Astrocyte of the spinal cord (primary cell): Measurements from ENCODE around the gene GLIS1.

ENCODE experiments used
- DNase-seq: peaks from one replicate; pipeline ENCODE4 v3.0.0; 2011; ENCODE audit warnings: low read depth, low spot score
- H3K4me3 ChIP-seq: 2 replicates; pipeline ENCODE4 v1.5.1; 2011; ENCODE audit warnings: low read depth, mild to moderate bottlenecking, low read length, moderate library complexity
- CTCF ChIP-seq: IDR thresholded peaks from 2 replicates; pipeline ENCODE4 v1.5.1; 2012; ENCODE audit warnings: low read depth, mild to moderate bottlenecking, low read length, inconsistent platforms
- in situ Hi-C: cut with HindIII; loops from 2 replicates; pipeline ENCODE4 v1.10.0; 2017; ENCODE audit warnings: low sequenced_read_pairs

The GLIS1 gene

GRCh38 chr1:53562291-53562980, 176.5 kb downstream of the GLIS1 start:
- in situ Hi-C loops, result no loop called here
- TF ChIP-seq CTCF, result no peak
- H3K4me3 ChIP-seq, result no peak overlapping the region
- DNase-seq, result no peak

GRCh38 chr1:53561503-53562105, 177.4 kb downstream of the GLIS1 start:
- in situ Hi-C loops, result no loop called here
- DNase-seq, result no peak
- TF ChIP-seq CTCF, result no peak
- no peak overlapping the region for H3K4me3 ChIP-seq

- TF ChIP-seq CTCF, result no peak
- DNase-seq, result no peak
- in situ Hi-C loops, result no loop called here
- H3K4me3 ChIP-seq, result no peak overlapping the region
Measured at GRCh38 chr1:53560581-53561502, 178.1 kb downstream of the GLIS1 start.

- in situ Hi-C loops, result no loop called here
- no peak overlapping the region for H3K4me3 ChIP-seq
- no peak for TF ChIP-seq CTCF
- no peak for DNase-seq
Measured at GRCh38 chr1:53559854-53560580, 178.9 kb downstream of the GLIS1 start.

- no peak for TF ChIP-seq CTCF
- no peak overlapping the region for H3K4me3 ChIP-seq
- DNase-seq, result no peak
- in situ Hi-C loops, result no loop called here
Measured at GRCh38 chr1:53559391-53559815, 179.6 kb downstream of the GLIS1 start.

- no peak overlapping the region for H3K4me3 ChIP-seq
- in situ Hi-C loops, result no loop called here
- no peak for TF ChIP-seq CTCF
- no peak for DNase-seq
Measured at GRCh38 chr1:53558739-53559315, 180.1 kb downstream of the GLIS1 start.
